CD4-positive, alpha-beta T cell treated with Interleukin-2 at 100 ng/mL for 4 hours (primary cell): ENCODE data around the gene TBK1.
"Not testable (repeated sequence)": the region's sequence is repeated elsewhere in the genome, so short reads cannot be mapped to it uniquely, and the experiment has no call there.

Experiments used
- DNase-seq: peaks from one replicate; pipeline ENCODE4 v3.0.0-alpha.2; 2020; ENCODE audit warnings: low spot score

The TBK1 gene

GRCh38 chr12:64497484-64497883 is 45.6 kb downstream of the TBK1 start:
- DNase-seq = no peak

- DNase-seq = no peak
These were observed 46.0 kb downstream of the TBK1 start for GRCh38 chr12:64497903-64498302.

GRCh38 chr12:64500394-64500793 is 48.5 kb downstream of the TBK1 start:
- DNase-seq = no peak

DNA sequence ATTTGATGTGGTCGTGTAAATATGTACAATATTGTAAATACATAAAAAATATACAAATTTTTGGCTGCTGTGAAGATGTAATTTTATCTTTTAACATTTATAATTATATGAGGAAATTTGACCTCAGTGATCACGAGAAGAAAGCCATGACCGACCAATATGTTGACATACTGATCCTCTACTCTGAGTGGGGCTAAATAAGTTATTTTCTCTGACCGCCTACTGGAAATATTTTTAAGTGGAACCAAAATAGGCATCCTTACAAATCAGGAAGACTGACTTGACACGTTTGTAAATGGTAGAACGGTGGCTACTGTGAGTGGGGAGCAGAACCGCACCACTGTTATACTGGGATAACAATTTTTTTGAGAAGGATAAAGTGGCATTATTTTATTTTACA is 49.6 kb downstream of the TBK1 start:
- no peak for DNase-seq

DNA sequence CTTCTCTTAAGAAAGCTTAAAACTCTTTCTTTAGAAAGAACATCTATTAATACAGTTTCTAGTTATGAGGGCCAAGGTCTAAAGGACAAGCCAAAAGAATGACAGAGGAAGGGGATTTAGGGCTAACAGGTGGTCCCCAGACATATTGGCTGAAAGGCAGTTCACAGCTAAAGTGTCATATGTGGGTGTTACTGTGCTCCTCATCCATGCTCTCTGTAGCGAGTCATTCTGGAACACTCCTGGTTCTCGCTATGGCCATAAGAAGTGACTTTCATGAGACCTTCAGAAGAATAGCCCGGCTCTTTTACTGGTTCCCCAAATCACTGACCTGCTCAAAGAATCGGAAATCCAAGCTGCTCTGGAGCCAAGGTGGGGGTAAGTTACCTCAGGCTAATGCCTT is 55.0 kb downstream of the TBK1 start:
- DNase-seq = no peak

- no peak for DNase-seq
These were observed 58.7 kb downstream of the TBK1 start for GRCh38 chr12:64510667-64511066.

- DNase-seq = no peak
These were observed 66.5 kb downstream of the TBK1 start for GRCh38 chr12:64518396-64518795.

DNA sequence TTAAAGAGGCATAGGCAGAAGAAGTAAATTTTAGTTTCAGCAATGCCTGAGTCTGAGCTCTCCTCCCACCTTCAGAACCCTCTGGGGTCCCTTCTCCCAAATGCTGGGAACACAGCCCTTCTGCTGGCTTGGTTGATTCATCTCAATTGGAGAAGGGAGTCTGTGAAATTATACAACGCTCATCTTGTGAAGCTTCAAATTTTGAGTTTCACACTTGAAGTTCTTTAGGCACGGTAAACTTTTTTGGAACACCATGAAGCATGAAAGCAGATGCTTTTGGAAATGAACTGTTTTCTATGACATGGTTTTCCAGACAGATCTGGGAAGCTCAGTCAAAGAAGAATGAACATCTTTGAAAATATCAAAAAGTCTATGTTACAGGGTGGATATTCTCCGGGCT is 69.9 kb downstream of the TBK1 start:
- DNase-seq = no peak

DNA sequence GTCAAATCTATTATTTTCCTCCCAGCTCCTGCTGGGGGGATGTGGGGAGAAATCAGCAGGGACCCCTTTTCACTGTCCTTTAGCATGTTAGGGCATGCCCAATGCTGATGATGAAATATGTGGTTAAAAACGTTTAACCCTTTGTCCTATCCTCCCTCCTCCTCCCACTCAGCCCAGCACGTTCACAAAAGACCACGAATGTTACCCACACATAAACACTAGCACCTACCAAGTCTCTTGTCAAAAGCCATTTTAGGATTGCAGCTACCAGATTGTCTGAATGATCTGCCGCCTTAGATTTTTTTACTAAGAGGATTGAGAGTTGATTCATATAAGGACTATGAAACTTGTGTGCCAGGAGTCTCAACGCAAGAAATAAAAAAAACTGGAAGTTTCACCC is 70.4 kb downstream of the TBK1 start:
- no peak for DNase-seq

DNA sequence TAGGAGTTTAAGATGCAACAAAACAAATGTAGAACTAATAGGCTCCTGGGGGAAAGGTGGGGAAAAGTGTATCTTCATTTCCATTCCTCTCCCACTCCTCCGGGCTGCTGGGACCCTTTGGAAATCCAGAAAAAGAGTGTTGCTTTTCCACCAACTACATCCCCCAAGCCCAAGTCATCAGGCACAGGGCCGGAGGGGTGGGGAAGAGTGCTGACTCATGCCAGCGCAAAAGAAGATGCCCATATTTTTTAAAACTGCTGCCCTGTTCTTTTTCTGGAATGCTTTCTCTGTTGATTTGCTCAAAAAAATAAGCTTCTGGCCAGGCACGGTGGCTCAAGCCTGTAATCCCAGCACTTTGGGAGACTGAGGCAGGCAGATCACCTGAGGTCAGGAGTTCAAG is 70.9 kb downstream of the TBK1 start:
- DNase-seq = no peak

DNA sequence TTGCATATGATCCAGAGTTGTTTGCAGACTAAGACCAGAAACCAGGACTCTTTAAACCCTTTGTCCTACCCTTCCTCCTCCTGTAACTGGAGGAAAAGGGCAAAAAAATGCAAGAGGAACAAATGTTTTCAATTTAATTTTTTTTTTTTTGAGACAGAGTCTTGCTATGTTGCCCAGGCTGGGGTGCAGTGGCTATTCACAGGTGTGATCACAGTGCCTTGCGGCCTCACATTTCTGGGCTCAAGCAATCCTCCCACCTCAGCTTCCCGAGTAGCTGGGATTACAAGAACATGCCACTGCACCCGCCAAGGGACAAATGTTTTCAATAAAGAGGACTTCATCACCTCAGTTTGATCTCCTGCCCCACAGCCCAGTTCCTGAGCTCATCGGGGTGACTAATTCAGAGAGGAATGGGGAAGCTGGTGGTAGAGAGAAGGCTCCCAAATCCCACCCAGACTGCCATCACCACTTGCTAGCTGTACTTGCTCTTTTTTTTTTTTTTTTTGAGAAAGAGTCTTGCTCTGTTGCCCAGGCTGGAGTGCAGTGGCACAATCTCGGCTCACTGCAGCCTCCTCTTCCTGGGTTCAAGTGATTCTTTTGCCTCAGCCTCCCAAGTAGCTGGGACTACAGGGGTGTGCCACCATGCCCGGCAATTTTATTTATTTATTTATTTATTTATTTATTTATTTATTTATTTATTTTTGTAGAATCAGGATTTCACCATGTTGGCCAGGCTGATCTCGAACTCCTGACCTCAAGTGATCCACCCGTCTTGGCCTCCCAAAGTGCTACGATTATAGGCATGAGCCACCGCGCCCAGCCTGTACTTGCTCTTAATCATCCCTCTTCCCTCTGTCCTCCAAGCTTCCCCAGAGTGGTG is 71.9 kb downstream of the TBK1 start:
- not testable (repeated sequence) for DNase-seq

- DNase-seq = no peak
These were observed 73.7 kb downstream of the TBK1 start for GRCh38 chr12:64525461-64526160.

DNA sequence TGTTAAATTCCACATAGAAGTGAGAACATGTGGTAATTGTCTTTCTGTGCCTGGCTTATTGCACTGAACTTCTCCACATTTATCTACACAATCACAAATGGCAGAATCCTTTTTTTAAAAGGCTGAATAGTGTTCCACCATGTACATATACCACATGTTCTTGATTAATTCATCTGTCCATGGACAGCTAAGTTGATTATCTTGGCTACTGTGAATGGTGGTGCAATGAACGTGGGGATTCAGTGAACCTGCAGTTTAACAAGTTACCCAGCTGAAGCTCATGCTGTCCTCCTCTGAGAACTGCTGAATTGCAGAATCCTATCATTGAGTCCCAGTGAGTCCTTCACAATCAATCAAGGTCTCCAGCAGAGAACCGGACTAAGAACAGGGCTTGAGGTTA is 74.9 kb downstream of the TBK1 start:
- no peak for DNase-seq

GRCh38 chr12:64528616-64529015 is 76.7 kb downstream of the TBK1 start:
- no peak for DNase-seq

DNA sequence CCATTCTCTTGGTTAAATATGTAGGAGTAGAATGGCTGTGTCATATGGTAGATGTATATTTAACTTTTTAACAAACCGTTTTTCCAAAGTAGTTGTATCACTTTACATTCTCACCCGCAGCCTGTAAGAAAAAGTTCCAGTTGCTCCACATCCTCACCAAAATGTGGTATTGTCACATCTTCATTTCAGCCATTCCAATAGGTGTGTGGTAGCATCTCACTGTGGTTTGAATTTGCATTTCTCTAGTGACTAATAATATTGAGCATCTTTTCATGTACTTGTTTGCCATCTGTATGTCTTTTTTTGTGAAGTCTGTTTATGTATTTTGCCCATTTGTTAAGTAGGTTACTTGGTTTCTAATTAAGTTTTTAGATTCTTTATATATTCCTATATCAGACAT is 78.6 kb downstream of the TBK1 start:
- DNase-seq = no peak

DNA sequence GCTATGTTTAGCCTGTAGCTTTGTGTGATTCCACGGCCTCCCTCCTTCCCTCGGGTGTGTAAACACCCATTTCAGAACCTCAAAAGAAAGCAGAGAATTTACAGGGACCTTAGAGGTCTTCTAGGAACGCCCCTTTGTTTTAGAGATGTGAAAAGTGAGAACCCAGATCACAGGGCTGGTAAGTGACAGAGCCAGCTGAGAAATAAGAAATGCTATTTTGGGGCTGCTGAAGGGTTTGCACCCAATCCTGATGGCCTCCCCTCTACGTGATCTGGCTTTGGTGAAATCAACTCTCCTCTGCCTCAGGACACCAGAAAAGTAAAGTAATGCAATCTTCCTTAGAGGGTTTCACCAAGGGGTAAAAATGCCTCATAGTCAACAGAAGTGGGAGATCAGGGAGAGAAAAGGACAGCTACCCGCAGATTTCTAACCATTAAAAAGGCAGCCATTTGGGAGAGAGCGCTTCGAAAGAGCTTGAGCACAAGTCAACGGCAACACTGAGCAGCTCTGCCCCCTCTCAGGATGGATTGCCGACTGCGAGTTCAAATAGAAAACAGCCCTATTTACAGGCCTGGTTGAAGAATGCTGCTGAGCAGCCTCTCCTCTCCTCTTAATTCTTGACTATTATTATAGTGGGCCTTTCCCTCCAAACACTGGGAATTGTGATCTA is 79.9 kb downstream of the TBK1 start:
- DNase-seq = no peak

DNA sequence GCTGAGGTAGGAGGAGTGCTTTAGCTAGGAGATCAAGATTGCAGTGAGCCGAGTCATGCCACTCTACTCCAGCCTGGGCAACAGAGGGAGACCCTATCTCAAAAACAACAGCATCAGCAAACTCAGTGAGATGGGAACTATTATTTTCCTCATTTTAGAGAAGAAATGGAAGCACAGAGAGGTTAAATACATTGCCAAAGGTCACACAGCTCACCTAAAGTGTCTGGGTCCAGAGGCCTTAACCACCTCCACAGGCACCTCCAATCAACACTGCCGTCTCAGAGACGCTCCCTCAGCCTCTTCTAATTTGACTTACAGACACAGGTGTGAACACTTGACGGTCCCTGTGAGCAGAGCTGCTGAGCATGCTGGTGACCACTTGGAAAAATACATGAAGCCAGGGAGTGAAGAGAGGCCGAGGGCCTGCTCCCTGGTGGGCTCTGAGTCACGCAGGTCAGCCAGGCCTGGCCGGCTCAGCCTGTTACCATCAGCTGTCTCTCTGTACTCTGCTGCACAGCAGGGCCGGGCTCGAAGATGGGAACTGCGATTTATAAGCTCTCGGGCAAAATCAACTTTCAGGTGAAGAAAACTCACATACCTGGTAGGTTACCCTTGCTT is 80.9 kb downstream of the TBK1 start:
- DNase-seq = no peak

- DNase-seq = no peak
These were observed 82.8 kb downstream of the TBK1 start for GRCh38 chr12:64534672-64535199.

- no peak for DNase-seq
These were observed 86.2 kb downstream of the TBK1 start for GRCh38 chr12:64538121-64538520.

DNA sequence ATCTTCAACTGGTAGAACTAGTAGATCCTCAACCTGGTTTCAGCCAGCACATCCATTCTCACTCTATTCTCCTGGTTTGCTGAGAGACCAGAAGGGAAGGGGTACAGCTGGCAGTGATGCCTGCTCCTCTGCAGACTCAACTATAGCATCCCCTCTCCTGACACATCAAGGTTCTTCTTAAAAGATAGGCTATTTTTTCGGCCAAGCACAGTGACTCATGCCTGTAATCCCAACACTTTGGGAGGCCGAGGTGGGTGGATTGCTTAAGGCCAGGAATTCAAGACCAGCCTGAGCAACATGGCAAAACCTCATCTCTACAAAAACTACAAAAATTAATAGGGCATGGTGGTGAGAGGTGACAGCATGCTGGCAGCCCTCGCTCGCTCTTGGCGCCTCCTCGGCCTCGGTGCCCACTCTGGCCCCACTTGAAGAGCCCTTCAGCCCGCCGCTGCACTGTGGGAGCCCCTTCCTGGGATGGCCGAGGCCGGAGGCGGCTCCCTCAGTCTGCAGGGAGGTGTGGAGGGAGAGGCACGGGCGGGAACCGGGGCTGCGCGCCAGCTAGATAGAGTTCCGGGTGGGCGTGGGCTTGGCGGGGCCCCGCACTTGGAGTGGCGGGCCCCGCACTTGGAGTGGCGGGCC is 90.6 kb downstream of the TBK1 start:
- not testable (repeated sequence) for DNase-seq

DNA sequence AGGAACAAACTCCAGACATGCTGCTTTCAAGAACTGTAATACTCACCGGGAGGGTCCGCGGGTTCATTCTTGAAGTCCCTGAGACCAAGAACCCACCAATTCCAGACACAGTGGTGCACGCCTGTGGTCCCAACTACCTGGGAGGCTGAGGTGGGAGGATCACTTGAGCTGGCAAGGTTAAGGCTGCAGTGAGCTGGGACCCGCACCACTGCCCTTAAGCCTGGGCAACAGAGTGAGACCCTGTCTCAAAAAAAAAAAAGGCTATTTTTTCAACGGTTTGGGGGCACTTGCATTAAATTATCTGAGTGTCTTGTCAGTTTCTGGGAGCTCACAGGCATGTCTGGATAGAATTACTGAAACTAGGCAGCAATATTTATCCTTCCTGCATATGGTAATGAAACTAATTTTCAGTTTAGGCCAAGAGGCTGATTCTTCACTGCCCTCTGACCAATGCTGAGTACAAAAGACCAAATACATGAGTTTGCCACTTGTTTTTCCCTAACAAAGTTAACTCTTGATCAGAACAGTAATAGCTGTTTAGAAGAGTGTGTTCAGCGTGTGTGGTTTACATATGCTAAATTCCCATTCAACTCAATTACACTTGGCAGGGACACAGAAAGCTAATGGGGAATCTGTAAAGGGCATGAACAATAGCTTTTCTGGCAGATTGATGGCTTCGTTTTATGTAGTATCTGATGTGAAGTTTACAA is 92.6 kb downstream of the TBK1 start:
- DNase-seq = no peak
